GM19455 (cell line): ENCODE results near the gene STK40.

Source experiments
- ATAC-seq: cut with Tn5 transposase; IDR thresholded peaks from one replicate; pipeline ENCODE4 v1.9.1; 2021; ENCODE audit not compliant: unreplicated experiment

The STK40 gene

GRCh38 chr1:36321119-36321951 is 64.4 kb downstream of the STK40 start:
- ATAC-seq, result no peak

GRCh38 chr1:36320767-36321118 is 65.0 kb downstream of the STK40 start:
- no peak for ATAC-seq

GRCh38 chr1:36320291-36320761 is 65.4 kb downstream of the STK40 start:
- ATAC-seq, result no peak

- no peak for ATAC-seq
Observed at GRCh38 chr1:36309397-36309796, 76.3 kb downstream of the STK40 start.

- no peak for ATAC-seq
Observed at GRCh38 chr1:36307601-36308330, 78.0 kb downstream of the STK40 start.

- peak; percentile 98 for ATAC-seq
Observed at GRCh38 chr1:36306902-36307456, 78.7 kb downstream of the STK40 start.

GRCh38 chr1:36306210-36306901 is 79.4 kb downstream of the STK40 start, which contains the start of gene SH3D21:
Gene SH3D21 (plus strand): TSS chr1:36306368. CDS start chr1:36306421, 53 bp downstream.
- ATAC-seq, result peak; percentile 33

GRCh38 chr1:36305915-36306209 is 79.9 kb downstream of the STK40 start:
- ATAC-seq, result no peak

- ATAC-seq, result no peak
Observed at GRCh38 chr1:36304970-36305914, 80.5 kb downstream of the STK40 start.

GRCh38 chr1:36304521-36304920 is 81.2 kb downstream of the STK40 start:
- ATAC-seq, result no peak

GRCh38 chr1:36303650-36304360 is 81.9 kb downstream of the STK40 start:
- no peak for ATAC-seq

- no peak for ATAC-seq
Observed at GRCh38 chr1:36303244-36303643, 82.5 kb downstream of the STK40 start.

- no peak for ATAC-seq
Observed at GRCh38 chr1:36301220-36301619, 84.5 kb downstream of the STK40 start.

GRCh38 chr1:36300526-36300925 is 85.2 kb downstream of the STK40 start:
- ATAC-seq, result no peak

- ATAC-seq, result no peak
Observed at GRCh38 chr1:36298640-36299039, 87.1 kb downstream of the STK40 start.

- ATAC-seq, result no peak
Observed at GRCh38 chr1:36297062-36297461, 88.7 kb downstream of the STK40 start.

- no peak for ATAC-seq
Observed at GRCh38 chr1:36295390-36295789, 90.3 kb downstream of the STK40 start.
